DND-41 (cell line): Measurements from ENCODE around the gene EYS.

Source experiments
- ATAC-seq: fragments of 200-7000 bp; cut with Tn5 transposase; 3 replicates; pipeline ENCODE4 v1.9.1; 2021; ENCODE audit warnings: low read depth; ENCODE audit not compliant: insufficient read depth
- DNase-seq: peaks from one replicate; pipeline ENCODE4 v3.0.0-alpha.2; 2020
- H2AFZ ChIP-seq: 2 replicates; pipeline ENCODE4 v1.6.0; 2012; ENCODE audit warnings: low read depth, low read length
- H3K27ac ChIP-seq: 2 replicates; pipeline ENCODE4 v1.5.1; 2012; ENCODE audit warnings: low read length, inconsistent platforms
- H3K27me3 ChIP-seq: fragments of 200-600 bp; sonication (generic); 2 replicates; pipeline ENCODE4 v1.6.0; 2012; ENCODE audit warnings: low read length, mild to moderate bottlenecking, inconsistent platforms; ENCODE audit not compliant: insufficient read depth, poor library complexity
- H3K36me3 ChIP-seq: 2 replicates; pipeline ENCODE4 v1.5.1; 2012; ENCODE audit warnings: low read length, inconsistent platforms; ENCODE audit not compliant: insufficient read depth
- H3K4me1 ChIP-seq: 2 replicates; pipeline ENCODE4 v1.5.1; 2012; ENCODE audit warnings: mild to moderate bottlenecking, low read length; ENCODE audit not compliant: insufficient read depth
- H3K4me2 ChIP-seq: 2 replicates; pipeline ENCODE4 v1.6.0; 2012; ENCODE audit warnings: mild to moderate bottlenecking, moderate library complexity, low read length, inconsistent platforms; ENCODE audit not compliant: insufficient read depth
- H3K4me3 ChIP-seq, 2 experiments: fragments of 200-600 bp in 1 of 2; shearing (Covaris generic) in 1 of 2; 2 replicates each; pipeline ENCODE4 v1.5.1; 2012 to 2016; ENCODE audit warnings: inconsistent platforms in 2 of 2, low read length in 2 of 2, mild to moderate bottlenecking in 2 of 2, low read depth in 1 of 2, moderate library complexity in 1 of 2
- H3K79me2 ChIP-seq: 2 replicates; pipeline ENCODE4 v1.6.0; 2012; ENCODE audit warnings: low read length, inconsistent platforms; ENCODE audit not compliant: insufficient read depth
- H3K9ac ChIP-seq: 2 replicates; pipeline ENCODE4 v1.6.0; 2012; ENCODE audit warnings: low read depth, mild to moderate bottlenecking, inconsistent platforms, low read length, moderate library complexity
- H3K9me3 ChIP-seq: 2 replicates; pipeline ENCODE4 v1.5.1; 2012; ENCODE audit warnings: low read length, moderate library complexity, mild to moderate bottlenecking, inconsistent platforms; ENCODE audit not compliant: insufficient read depth, severe bottlenecking
- H4K20me1 ChIP-seq: 2 replicates; pipeline ENCODE4 v1.6.0; 2012; ENCODE audit warnings: low read length; ENCODE audit not compliant: insufficient read depth
- EZH2 ChIP-seq: IDR thresholded peaks from 3 replicates; pipeline ENCODE4 v1.6.1; 2012; ENCODE audit warnings: borderline replicate concordance, low read depth, mild to moderate bottlenecking, moderate library complexity, low read length, inconsistent platforms; ENCODE audit not compliant: severe bottlenecking
- TF ChIP-seq, protein P1 (sequence below): IDR thresholded peaks from 2 replicates; pipeline ENCODE4 v1.5.1; 2012; ENCODE audit warnings: borderline replicate concordance, low read length, moderate library complexity, mild to moderate bottlenecking; ENCODE audit not compliant: poor library complexity, severe bottlenecking; ENCODE audit errors: extremely low read depth

The EYS gene

DNA sequence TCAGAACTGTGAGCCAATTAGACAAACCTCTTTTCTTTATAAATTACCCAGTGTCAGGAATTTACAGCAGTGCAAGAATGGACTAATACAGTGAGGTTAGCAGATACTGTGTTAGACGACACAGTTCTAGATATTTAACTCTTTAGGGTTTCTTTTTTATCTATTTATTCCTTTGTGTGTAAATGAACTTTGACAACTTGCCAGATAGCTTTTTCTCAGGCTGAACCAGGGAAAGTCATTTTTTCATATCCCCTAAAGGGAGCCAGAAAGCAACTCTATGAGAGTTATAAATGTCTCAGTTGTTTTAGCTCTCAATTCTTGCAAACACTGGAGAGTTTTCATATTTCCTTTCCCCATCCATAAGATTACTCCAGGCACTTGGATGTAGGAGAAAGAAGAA is 1794.1 kb downstream of the EYS start:
- no peak for TF ChIP-seq EZH2
- TF ChIP-seq, protein P1, sequence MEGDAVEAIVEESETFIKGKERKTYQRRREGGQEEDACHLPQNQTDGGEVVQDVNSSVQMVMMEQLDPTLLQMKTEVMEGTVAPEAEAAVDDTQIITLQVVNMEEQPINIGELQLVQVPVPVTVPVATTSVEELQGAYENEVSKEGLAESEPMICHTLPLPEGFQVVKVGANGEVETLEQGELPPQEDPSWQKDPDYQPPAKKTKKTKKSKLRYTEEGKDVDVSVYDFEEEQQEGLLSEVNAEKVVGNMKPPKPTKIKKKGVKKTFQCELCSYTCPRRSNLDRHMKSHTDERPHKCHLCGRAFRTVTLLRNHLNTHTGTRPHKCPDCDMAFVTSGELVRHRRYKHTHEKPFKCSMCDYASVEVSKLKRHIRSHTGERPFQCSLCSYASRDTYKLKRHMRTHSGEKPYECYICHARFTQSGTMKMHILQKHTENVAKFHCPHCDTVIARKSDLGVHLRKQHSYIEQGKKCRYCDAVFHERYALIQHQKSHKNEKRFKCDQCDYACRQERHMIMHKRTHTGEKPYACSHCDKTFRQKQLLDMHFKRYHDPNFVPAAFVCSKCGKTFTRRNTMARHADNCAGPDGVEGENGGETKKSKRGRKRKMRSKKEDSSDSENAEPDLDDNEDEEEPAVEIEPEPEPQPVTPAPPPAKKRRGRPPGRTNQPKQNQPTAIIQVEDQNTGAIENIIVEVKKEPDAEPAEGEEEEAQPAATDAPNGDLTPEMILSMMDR: no peak
- ATAC-seq: no peak
- Histone ChIP-seq H3K4me3 (no peak overlapping the region), H3K4me1 (no peaks in the 10 kb centered on the region), H3K4me2 (no peak overlapping the region), H3K36me3 (no peaks in the 10 kb centered on the region), H3K27ac (no peak overlapping the region), H3K27me3 (no peaks in the 10 kb centered on the region), H4K20me1 (no peaks in the 10 kb centered on the region), H3K79me2 (no peaks in the 10 kb centered on the region), H3K9ac (no peak overlapping the region), H2AFZ (no peak overlapping the region), H3K9me3 (no peaks in the 10 kb centered on the region)
- no peak for DNase-seq

DNA sequence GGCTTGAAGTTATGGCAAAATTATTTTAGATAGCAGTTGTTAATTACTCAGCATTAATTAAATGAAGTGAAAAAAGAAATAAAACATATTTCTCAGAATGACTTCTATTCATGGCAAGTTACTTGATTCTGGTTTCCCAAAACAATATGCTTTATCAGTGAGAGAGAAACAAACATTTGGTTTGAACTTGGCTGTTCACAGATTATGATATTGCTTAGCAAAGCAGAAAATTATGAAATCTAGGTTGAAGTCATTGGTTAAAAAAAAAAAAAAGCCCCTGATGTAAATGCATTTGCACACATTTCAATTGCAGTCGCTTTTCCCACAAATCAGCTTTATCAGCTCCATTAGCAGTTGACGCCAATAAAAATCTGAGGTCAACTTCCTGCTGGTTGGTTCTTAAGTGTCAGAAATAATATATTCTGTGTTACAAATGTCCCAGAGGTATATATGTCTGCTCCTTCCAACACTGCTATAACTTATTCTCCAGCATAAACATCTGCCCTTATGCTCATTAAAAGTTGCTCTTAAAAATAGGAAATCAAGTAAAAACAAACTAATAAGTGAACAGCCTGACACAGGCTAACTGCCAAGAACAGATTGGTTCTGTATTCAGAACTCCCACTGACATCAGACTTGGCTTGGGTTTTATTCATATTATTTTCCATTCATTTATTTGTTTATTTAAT is 1796.0 kb downstream of the EYS start:
- DNase-seq (no peak), ATAC-seq (no peak)
- TF ChIP-seq, protein P1: no peak
- TF ChIP-seq EZH2: no peak
- H3K36me3 ChIP-seq: no peaks in the 10 kb centered on the region
- H3K4me1 ChIP-seq: no peaks in the 10 kb centered on the region
- H3K79me2 ChIP-seq: no peaks in the 10 kb centered on the region
- no peak overlapping the region for H3K9ac ChIP-seq
- no peak overlapping the region for H2AFZ ChIP-seq
- H3K9me3 ChIP-seq: no peaks in the 10 kb centered on the region
- H4K20me1 ChIP-seq: no peaks in the 10 kb centered on the region
- no peak overlapping the region for H3K4me3 ChIP-seq
- no peaks in the 10 kb centered on the region for H3K27me3 ChIP-seq
- no peak overlapping the region for H3K4me2 ChIP-seq
- H3K27ac ChIP-seq: no peak overlapping the region

DNA sequence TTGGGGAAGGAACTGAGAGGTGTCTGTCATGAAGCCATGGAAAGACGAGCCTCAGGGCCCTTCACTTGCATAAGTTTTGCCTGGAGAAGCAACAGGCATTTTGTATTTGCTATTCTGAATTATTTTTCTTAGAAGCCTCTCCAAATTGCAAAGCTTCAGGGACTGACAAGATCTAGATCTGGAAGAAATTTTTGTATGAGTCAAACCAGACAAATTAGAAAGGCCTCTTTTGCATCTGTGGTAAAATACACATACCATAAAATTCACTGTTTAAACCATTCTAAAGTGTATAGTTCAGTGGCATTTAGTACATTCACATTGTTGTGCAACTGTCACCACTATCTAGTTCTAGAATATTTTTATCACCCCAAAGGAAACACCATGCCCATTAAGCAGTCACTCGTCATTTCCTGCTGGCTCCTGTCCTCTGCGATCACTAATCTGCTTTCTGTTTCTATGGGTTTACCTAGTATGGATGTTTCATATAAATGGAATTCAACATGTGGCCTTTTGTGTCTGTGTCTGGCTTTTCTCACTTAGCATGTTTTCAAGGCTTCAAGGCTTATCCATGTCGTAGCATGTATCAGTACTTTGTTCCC is 1802.3 kb downstream of the EYS start:
- H3K27me3 ChIP-seq: no peaks in the 10 kb centered on the region
- no peak overlapping the region for H3K27ac ChIP-seq
- H3K79me2 ChIP-seq: no peaks in the 10 kb centered on the region
- H2AFZ ChIP-seq: no peak overlapping the region
- DNase-seq (no peak), ATAC-seq (no peak)
- H3K4me2 ChIP-seq: no peak overlapping the region
- TF ChIP-seq, protein P1: no peak
- TF ChIP-seq EZH2: no peak
- no peak overlapping the region for H3K4me3 ChIP-seq
- H3K36me3 ChIP-seq: no peaks in the 10 kb centered on the region
- no peaks in the 10 kb centered on the region for H3K4me1 ChIP-seq
- H3K9me3 ChIP-seq: no peaks in the 10 kb centered on the region
- no peaks in the 10 kb centered on the region for H4K20me1 ChIP-seq
- no peak overlapping the region for H3K9ac ChIP-seq
